ENCODE data around the gene TNRC6B. TPM values are rescaled to one million over a fixed set of nuclear protein-coding genes. Genes with fewer than 3 reads are reported as not detected.

TNRC6B gene
- polyA plus RNA-seq, 1 donor from 2014 or later: 7.6 TPM

DNA sequence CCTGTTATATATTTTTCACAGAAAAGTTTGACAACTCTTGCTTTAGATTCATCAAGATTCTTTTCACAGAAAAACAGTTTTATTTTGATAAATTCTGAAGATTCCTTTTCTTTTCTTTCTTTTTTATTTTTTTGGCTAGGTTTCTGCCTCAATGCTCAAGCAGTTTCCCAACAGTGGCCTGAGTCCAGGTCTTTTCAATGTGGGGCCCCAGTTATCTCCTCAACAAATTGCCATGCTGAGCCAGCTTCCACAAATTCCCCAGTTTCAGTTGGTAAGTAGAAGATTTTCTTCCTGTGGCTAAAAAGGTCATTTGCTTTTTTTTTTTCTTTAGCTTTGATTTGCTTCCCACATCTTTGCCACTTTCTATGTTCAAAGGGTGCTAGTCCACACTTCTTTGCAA lies 122.6 kb downstream of the TNRC6B start:
- Histone ChIP-seq H3K36me3 (ENCODE audit: insufficient read depth, low read length) (no peaks in the 10 kb centered on the region), H2AFZ (ENCODE audit: low read depth, low read length) (no peak overlapping the region), H3K9me2 (ENCODE audit: insufficient read depth, low read length) (no peaks in the 10 kb centered on the region), H4K20me1 (ENCODE audit: insufficient read depth) (no peaks in the 10 kb centered on the region), H3K4me2 (ENCODE audit: low read length) (no peak overlapping the region), H3F3A (ENCODE audit: insufficient read depth, low read length, poor library complexity, severe bottlenecking) (no peaks in the 10 kb centered on the region), H3K27me3 (ENCODE audit: insufficient read depth, low read depth, low read length) (no peaks in the 10 kb centered on the region), H3K79me2 (replicated peaks; ENCODE audit: insufficient read depth, low read length) (no peaks in the 10 kb centered on the region), H3K4me3 (ENCODE audit: low read length) (no peak overlapping the region), H3K27ac (ENCODE audit: low read length) (no peak overlapping the region), H3K9ac (ENCODE audit: low read length) (no peak overlapping the region), H3K9me3 (ENCODE audit: low read length) (no peaks in the 10 kb centered on the region)
- TF ChIP-seq SMC3 (conservative IDR thresholded peaks at IDR 0.05; ENCODE audit: poor library complexity): no peak
- TF ChIP-seq, protein P1, sequence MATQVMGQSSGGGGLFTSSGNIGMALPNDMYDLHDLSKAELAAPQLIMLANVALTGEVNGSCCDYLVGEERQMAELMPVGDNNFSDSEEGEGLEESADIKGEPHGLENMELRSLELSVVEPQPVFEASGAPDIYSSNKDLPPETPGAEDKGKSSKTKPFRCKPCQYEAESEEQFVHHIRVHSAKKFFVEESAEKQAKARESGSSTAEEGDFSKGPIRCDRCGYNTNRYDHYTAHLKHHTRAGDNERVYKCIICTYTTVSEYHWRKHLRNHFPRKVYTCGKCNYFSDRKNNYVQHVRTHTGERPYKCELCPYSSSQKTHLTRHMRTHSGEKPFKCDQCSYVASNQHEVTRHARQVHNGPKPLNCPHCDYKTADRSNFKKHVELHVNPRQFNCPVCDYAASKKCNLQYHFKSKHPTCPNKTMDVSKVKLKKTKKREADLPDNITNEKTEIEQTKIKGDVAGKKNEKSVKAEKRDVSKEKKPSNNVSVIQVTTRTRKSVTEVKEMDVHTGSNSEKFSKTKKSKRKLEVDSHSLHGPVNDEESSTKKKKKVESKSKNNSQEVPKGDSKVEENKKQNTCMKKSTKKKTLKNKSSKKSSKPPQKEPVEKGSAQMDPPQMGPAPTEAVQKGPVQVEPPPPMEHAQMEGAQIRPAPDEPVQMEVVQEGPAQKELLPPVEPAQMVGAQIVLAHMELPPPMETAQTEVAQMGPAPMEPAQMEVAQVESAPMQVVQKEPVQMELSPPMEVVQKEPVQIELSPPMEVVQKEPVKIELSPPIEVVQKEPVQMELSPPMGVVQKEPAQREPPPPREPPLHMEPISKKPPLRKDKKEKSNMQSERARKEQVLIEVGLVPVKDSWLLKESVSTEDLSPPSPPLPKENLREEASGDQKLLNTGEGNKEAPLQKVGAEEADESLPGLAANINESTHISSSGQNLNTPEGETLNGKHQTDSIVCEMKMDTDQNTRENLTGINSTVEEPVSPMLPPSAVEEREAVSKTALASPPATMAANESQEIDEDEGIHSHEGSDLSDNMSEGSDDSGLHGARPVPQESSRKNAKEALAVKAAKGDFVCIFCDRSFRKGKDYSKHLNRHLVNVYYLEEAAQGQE (IDR thresholded peaks at IDR 0.05; ENCODE audit: borderline replicate concordance): no peak
- TF ChIP-seq, protein P2, sequence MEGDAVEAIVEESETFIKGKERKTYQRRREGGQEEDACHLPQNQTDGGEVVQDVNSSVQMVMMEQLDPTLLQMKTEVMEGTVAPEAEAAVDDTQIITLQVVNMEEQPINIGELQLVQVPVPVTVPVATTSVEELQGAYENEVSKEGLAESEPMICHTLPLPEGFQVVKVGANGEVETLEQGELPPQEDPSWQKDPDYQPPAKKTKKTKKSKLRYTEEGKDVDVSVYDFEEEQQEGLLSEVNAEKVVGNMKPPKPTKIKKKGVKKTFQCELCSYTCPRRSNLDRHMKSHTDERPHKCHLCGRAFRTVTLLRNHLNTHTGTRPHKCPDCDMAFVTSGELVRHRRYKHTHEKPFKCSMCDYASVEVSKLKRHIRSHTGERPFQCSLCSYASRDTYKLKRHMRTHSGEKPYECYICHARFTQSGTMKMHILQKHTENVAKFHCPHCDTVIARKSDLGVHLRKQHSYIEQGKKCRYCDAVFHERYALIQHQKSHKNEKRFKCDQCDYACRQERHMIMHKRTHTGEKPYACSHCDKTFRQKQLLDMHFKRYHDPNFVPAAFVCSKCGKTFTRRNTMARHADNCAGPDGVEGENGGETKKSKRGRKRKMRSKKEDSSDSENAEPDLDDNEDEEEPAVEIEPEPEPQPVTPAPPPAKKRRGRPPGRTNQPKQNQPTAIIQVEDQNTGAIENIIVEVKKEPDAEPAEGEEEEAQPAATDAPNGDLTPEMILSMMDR (IDR thresholded peaks at IDR 0.05; ENCODE audit: poor library complexity, severe bottlenecking): no peak
- TF ChIP-seq MXI1 (conservative IDR thresholded peaks at IDR 0.05; ENCODE audit: poor library complexity, severe bottlenecking): no peak
- TF ChIP-seq TAF1 (IDR thresholded peaks at IDR 0.05; ENCODE audit: low read depth): no peak
- no peak for TF ChIP-seq RAD21 (conservative IDR thresholded peaks at IDR 0.05)
- no peak for TF ChIP-seq EZH2 (IDR thresholded peaks at IDR 0.05; ENCODE audit: borderline replicate concordance, insufficient read depth, low read length, poor library complexity, severe bottlenecking)
- TF ChIP-seq EP300 (conservative IDR thresholded peaks at IDR 0.05; ENCODE audit: poor library complexity, severe bottlenecking): no peak
- TF ChIP-seq POLR2AphosphoS5 (IDR thresholded peaks at IDR 0.05): no peak

DNA sequence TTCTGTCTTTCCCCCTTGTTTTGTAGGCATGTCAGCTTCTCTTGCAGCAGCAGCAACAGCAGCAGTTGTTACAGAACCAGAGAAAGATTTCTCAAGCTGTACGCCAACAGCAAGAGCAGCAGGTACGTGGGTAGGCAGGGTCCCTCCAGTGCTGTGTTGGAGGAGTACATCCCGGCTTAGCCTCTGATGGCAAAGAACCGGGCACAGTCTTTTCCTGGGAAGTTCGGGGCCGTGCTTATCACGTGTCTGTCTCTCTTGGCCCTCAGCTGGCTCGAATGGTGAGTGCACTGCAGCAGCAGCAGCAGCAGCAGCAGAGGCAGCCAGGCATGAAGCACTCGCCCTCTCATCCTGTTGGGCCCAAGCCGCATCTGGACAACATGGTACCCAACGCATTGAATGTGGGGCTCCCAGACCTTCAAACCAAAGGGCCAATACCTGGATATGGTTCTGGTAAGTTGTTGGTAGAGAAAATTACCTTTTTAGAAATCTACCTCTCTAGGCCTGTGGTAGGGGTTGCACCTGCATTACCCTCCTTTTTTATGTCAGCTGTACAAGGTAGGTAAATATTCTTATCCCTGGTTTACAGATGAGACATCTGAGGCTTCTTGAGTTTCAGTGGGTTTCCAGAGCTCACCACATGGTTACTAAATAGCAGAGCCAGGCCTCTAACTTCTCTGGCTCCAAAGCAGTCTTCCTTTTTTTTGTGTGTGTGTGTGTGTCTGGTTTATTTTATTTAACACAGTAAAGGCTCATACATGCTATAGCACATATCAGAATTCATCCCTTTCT lies 123.4 kb downstream of the TNRC6B start:
- no peaks in the 10 kb centered on the region for H3F3A ChIP-seq (ENCODE audit: insufficient read depth, low read length, poor library complexity, severe bottlenecking)
- no peak overlapping the region for H3K4me2 ChIP-seq (ENCODE audit: low read length)
- H3K27me3 ChIP-seq (ENCODE audit: insufficient read depth, low read depth, low read length): no peaks in the 10 kb centered on the region
- H3K79me2 ChIP-seq (replicated peaks; ENCODE audit: insufficient read depth, low read length): no peaks in the 10 kb centered on the region
- no peaks in the 10 kb centered on the region for H3K9me2 ChIP-seq (ENCODE audit: insufficient read depth, low read length)
- TF ChIP-seq EP300 (conservative IDR thresholded peaks at IDR 0.05; ENCODE audit: poor library complexity, severe bottlenecking) (no peak), TAF1 (IDR thresholded peaks at IDR 0.05; ENCODE audit: low read depth) (no peak), POLR2AphosphoS5 (IDR thresholded peaks at IDR 0.05) (no peak), MXI1 (conservative IDR thresholded peaks at IDR 0.05; ENCODE audit: poor library complexity, severe bottlenecking) (no peak), SMC3 (conservative IDR thresholded peaks at IDR 0.05; ENCODE audit: poor library complexity) (no peak), RAD21 (conservative IDR thresholded peaks at IDR 0.05) (no peak), EZH2 (IDR thresholded peaks at IDR 0.05; ENCODE audit: borderline replicate concordance, insufficient read depth, low read length, poor library complexity, severe bottlenecking) (no peak)
- TF ChIP-seq, protein P1 (IDR thresholded peaks at IDR 0.05; ENCODE audit: borderline replicate concordance): no peak
- TF ChIP-seq, protein P2 (IDR thresholded peaks at IDR 0.05; ENCODE audit: poor library complexity, severe bottlenecking): no peak
- H3K27ac ChIP-seq (ENCODE audit: low read length): no peak overlapping the region
- peaks cover 4% of the 10 kb centered on the region for H3K36me3 ChIP-seq (ENCODE audit: insufficient read depth, low read length)
- H4K20me1 ChIP-seq (ENCODE audit: insufficient read depth): no peaks in the 10 kb centered on the region
- no peaks in the 10 kb centered on the region for H3K9me3 ChIP-seq (ENCODE audit: low read length)
- no peak overlapping the region for H2AFZ ChIP-seq (ENCODE audit: low read depth, low read length)
- H3K4me3 ChIP-seq (ENCODE audit: low read length): no peak overlapping the region
- H3K9ac ChIP-seq (ENCODE audit: low read length): no peak overlapping the region

All from neural cell (in vitro differentiated cells).